BE2C (cell line): Measurements from ENCODE around the gene VRK3.

ENCODE experiments used
- DNase-seq: peaks from one replicate; pipeline ENCODE4 v3.0.0-alpha.2; 2020
- H3K27me3 ChIP-seq: fragments of 250-450 bp; sonication (Bioruptor Pico); 2 replicates; pipeline ENCODE4 v1.5.1; 2020; ENCODE audit warnings: mild to moderate bottlenecking
- H3K36me3 ChIP-seq: fragments of 250-450 bp; sonication (Bioruptor Pico); 2 replicates; pipeline ENCODE4 v1.5.1; 2020; ENCODE audit warnings: mild to moderate bottlenecking
- H3K4me1 ChIP-seq: fragments of 250-450 bp; sonication (Bioruptor Pico); 2 replicates; pipeline ENCODE4 v1.5.1; 2020
- H3K4me3 ChIP-seq: 2 replicates; pipeline ENCODE4 v1.5.1; 2011; ENCODE audit warnings: low read depth, low read length
- H3K9me3 ChIP-seq: fragments of 250-450 bp; sonication (Bioruptor Pico); 2 replicates; pipeline ENCODE4 v1.5.1; 2020
- CTCF ChIP-seq: IDR thresholded peaks from 2 replicates; pipeline ENCODE4 v1.5.1; 2012; ENCODE audit warnings: mild to moderate bottlenecking, low read depth, low read length

The VRK3 gene

DNA sequence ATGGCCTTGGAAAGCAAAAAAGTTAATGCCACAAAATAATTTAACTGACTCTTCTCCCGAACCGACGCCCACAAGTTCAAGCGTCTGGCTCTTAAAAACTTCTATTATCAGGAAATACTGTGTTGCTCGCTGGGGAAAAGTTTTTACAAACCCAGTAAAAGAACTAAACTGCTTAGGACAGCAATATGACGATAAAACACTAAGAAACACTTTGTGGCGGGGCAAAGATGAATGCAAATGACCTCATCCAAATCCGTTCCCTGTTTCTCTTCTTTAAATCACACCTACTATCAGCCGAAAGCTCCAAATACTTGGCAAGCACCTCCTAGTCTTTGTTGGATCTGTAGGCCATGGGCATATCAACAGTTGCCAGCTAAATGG is 69.1 kb downstream of the VRK3 start:
- Histone ChIP-seq H3K36me3 (no peaks in the 10 kb centered on the region), H3K27me3 (0 out of 2 replicates have a peak, but pooled peaks cover 4% of the 10 kb centered on the region), H3K4me1 (no peaks in the 10 kb centered on the region), H3K9me3 (no peaks in the 10 kb centered on the region), H3K4me3 (no peak overlapping the region)
- no peak for DNase-seq
- TF ChIP-seq CTCF: no peak

GRCh38 chr19:49954933-49955332 is 70.2 kb downstream of the VRK3 start:
- Histone ChIP-seq H3K9me3 (no peaks in the 10 kb centered on the region), H3K27me3 (0 out of 2 replicates have a peak, but pooled peaks cover 4% of the 10 kb centered on the region), H3K4me3 (no peak overlapping the region), H3K4me1 (no peaks in the 10 kb centered on the region), H3K36me3 (no peaks in the 10 kb centered on the region)
- DNase-seq: no peak
- TF ChIP-seq CTCF: no peak

- no peak overlapping the region for H3K4me3 ChIP-seq
- no peak for DNase-seq
- H3K4me1 ChIP-seq: no peaks in the 10 kb centered on the region
- 0 out of 2 replicates have a peak, but pooled peaks cover 4% of the 10 kb centered on the region for H3K27me3 ChIP-seq
- no peak for TF ChIP-seq CTCF
- no peaks in the 10 kb centered on the region for H3K36me3 ChIP-seq
- H3K9me3 ChIP-seq: no peaks in the 10 kb centered on the region
These were observed 70.9 kb downstream of the VRK3 start for GRCh38 chr19:49954092-49954829.

DNA sequence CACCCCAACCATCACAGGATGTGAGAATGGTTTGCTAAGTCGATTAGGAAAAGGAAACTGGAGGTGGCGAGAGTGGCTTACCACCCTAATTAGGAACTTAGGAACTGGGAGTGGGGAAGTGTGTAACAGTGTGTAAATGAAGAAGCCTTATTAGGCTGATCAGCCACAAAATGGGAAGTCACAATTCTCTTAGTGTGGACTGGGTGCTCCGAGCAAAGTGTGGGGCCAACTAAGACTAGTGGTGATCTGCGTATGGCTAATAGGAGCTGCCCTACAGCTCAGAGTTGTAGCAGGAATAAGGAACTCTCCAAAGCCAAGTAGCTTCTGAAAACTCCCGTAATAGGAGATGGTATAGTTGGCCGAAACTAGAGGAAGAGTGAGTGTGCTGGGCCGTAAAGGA is 71.8 kb downstream of the VRK3 start:
- DNase-seq: no peak
- no peak for TF ChIP-seq CTCF
- Histone ChIP-seq H3K4me1 (no peaks in the 10 kb centered on the region), H3K27me3 (0 out of 2 replicates have a peak, but pooled peaks cover 4% of the 10 kb centered on the region), H3K9me3 (no peaks in the 10 kb centered on the region), H3K36me3 (no peaks in the 10 kb centered on the region), H3K4me3 (no peak overlapping the region)

GRCh38 chr19:49952906-49953305 is 72.3 kb downstream of the VRK3 start:
- H3K4me3 ChIP-seq: no peak overlapping the region
- H3K36me3 ChIP-seq: no peaks in the 10 kb centered on the region
- no peak for TF ChIP-seq CTCF
- 0 out of 2 replicates have a peak, but pooled peaks cover under 1% of the 10 kb centered on the region for H3K27me3 ChIP-seq
- H3K4me1 ChIP-seq: no peaks in the 10 kb centered on the region
- no peak for DNase-seq
- H3K9me3 ChIP-seq: no peaks in the 10 kb centered on the region

- Histone ChIP-seq H3K27me3 (no peaks in the 10 kb centered on the region), H3K36me3 (no peaks in the 10 kb centered on the region), H3K4me1 (no peaks in the 10 kb centered on the region), H3K9me3 (no peaks in the 10 kb centered on the region), H3K4me3 (no peak overlapping the region)
- no peak for DNase-seq
- TF ChIP-seq CTCF: no peak
These were observed 72.7 kb downstream of the VRK3 start for GRCh38 chr19:49952479-49952836.
